Muscle layer of duodenum (tissue), 2 donors: ENCODE measurements around the gene DNAH12.
"Not testable (repeated sequence)": the region's sequence is repeated elsewhere in the genome, so short reads cannot be mapped to it uniquely, and the experiment has no call there.

Experiments used
- H3K27ac ChIP-seq: one replicate; pipeline ENCODE4 v1.7.0; 2013; ENCODE audit warnings: mild to moderate bottlenecking, low read length
- H3K27me3 ChIP-seq: one replicate; pipeline ENCODE4 v1.7.0; 2013; ENCODE audit warnings: low read depth, mild to moderate bottlenecking, control low read depth, low read length
- H3K36me3 ChIP-seq, 2 donors: one replicate each; pipeline ENCODE4 v1.7.0; 2013; ENCODE audit warnings: low read length in 2 of 2, control low read depth in 1 of 2, mild to moderate bottlenecking in 1 of 2; ENCODE audit not compliant: insufficient read depth in 2 of 2, control insufficient read depth in 1 of 2
- H3K4me1 ChIP-seq, 2 donors: one replicate each; pipeline ENCODE4 v1.7.0; 2013; ENCODE audit warnings: low read length in 2 of 2, mild to moderate bottlenecking in 2 of 2, control low read depth in 1 of 2, moderate library complexity in 1 of 2; ENCODE audit not compliant: insufficient read depth in 2 of 2, control insufficient read depth in 1 of 2
- H3K4me3 ChIP-seq, 2 donors: one replicate each; pipeline ENCODE4 v1.7.0; 2013; ENCODE audit warnings: low read length in 2 of 2, low read depth in 1 of 2, mild to moderate bottlenecking in 1 of 2
- H3K9me3 ChIP-seq, 2 donors: one replicate each; pipeline ENCODE4 v1.7.0; 2013; ENCODE audit warnings: low read length in 2 of 2, control low read depth in 1 of 2, mild to moderate bottlenecking in 1 of 2; ENCODE audit not compliant: control insufficient read depth in 1 of 2
- donor health status: healthy.

The DNAH12 gene

DNA sequence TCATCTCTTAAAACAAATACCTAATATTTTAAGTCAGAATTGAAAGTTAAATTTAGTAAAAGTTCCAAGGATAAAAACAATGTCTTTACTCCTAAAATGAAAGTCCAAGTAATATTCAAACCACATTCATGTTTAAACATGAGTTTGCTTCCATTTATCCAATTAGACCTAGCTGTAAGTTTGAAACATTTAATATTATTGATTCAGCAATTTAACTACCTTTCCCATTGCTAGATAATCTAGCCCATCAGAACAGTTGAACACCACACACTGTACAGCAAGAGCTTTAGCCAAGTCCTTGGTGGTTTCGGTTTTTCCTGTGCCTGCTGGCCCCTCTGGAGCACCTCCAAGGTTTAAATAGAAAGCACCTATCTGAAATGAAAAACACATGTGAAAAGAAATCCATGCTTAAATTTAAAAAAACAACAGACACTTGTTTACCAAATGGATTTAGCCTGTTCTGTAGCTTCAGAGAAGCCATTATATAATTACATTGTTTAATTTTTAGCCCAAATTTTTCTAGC lies 97.8 kb downstream of the DNAH12 start:
- Histone ChIP-seq H3K27me3 (no peaks in the 10 kb centered on the region), H3K9me3 (no peaks in the 10 kb centered on the region), H3K4me1 (no peaks in the 10 kb centered on the region), H3K27ac (no peak overlapping the region), H3K4me3 (no peak overlapping the region), H3K36me3 (no peaks in the 10 kb centered on the region)

DNA sequence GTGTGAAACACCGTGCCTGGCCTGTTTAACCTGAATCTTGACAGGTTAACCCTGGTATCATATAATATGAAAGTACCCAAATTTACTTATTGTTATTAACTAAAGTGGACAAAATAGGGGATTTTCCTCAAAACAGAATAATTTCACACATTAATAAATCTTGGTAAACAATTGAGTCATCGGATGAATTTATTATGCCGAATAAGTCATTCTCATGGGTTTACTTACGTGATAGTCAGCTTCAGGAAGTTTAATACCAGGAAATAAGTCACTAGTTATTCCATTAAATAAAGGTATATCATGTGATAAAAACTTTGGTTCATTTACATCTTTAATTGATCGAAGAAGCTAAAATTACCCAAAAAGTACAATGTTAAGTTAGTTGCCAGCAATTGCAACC lies 99.7 kb downstream of the DNAH12 start:
- Histone ChIP-seq H3K4me3 (no peak overlapping the region), H3K4me1 (no peaks in the 10 kb centered on the region), H3K9me3 (no peaks in the 10 kb centered on the region), H3K27ac (no peak overlapping the region), H3K36me3 (no peaks in the 10 kb centered on the region), H3K27me3 (no peaks in the 10 kb centered on the region)

DNA sequence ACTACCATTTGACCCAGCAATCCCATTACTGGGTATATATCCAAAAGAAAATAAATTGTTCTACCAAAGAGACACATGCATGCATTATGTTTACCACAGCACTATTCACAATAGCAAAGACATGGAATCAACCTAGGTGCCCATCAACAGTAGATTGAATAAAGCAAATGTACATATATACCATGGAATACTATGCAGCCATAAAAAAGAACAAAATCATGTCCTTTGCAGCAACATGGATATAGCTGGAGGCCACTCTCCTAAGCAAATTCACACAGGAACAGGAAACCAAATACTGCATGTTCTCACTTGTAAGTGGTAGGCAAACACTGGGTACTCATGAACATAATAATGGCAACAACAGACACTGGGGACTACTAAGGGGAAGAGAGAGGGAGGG lies 104.0 kb downstream of the DNAH12 start:
- H3K27me3 ChIP-seq, H3K36me3 ChIP-seq, H3K4me1 ChIP-seq, H3K4me3 ChIP-seq, H3K27ac ChIP-seq, H3K9me3 ChIP-seq: not testable (repeated sequence)

DNA sequence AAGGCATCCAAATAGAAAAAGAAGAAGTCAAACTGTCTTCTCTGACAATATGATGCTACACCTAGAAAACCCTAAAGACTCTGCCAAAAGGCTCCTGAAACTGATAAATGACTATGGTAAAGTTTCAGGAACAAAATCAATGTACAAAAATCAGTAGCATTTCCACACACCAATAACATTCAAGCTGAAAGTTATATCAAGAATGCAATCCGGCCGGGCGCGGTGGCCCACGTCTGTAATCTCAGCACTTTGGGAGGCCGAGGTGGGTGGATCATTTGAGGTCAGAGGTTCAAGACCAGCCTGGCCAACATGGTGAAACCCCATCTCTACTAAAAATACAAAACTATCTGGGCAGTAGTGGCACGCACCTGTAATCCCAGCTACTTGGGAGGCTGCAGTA lies 105.7 kb downstream of the DNAH12 start:
- H3K36me3 ChIP-seq, H3K4me3 ChIP-seq, H3K4me1 ChIP-seq, H3K9me3 ChIP-seq, H3K27me3 ChIP-seq, H3K27ac ChIP-seq: not testable (repeated sequence)

DNA sequence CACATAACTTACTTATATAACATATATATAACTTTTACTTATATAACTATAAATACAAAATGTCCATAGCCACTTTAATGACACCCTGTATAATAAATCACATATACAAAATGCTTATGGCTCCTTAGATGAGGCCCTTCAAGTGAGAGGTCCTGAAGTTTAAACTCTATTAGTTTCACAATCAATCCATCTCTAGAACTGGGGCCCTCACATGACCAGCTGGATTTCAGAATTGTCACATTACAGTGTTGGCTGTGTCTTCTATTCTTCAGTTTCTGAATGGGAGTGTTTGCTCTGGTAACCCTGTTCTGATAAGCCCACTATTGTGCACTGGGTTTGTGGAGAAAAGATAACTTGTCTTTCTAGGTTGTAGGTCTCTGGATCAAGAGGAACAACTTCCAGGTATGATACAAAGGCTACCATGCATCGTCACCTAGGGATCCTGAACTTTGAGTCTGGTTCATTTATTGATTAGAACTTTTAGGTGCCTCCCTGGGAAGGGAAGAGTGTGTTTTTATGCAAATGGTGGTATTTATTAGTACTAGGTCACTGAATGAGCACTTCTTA lies 107.9 kb downstream of the DNAH12 start:
- Histone ChIP-seq H3K9me3 (no peaks in the 10 kb centered on the region), H3K27ac (no peak overlapping the region), H3K27me3 (no peaks in the 10 kb centered on the region), H3K4me3 (no peak overlapping the region), H3K36me3 (no peaks in the 10 kb centered on the region), H3K4me1 (no peaks in the 10 kb centered on the region)

DNA sequence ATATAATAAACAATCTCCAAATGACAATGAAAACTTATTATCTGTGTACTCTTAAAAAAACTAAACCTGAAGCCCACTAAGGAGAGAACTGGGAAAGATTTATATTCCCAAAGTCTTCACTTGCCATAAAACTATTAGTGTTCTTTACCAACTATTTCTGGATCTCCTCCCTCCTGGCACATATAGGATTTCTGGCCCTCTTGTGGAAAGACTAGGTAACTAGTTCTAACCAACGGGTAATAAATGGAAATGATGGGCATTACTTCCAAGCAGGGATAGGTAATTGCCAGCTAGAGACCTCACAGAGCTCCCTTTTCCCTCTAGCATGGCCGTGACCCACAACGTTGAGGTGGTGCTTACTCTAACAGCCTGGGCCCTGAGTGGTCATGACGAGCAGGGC lies 110.1 kb downstream of the DNAH12 start:
- Histone ChIP-seq H3K27me3 (no peaks in the 10 kb centered on the region), H3K4me1 (no peaks in the 10 kb centered on the region), H3K36me3 (no peaks in the 10 kb centered on the region), H3K9me3 (no peaks in the 10 kb centered on the region), H3K4me3 (no peak overlapping the region), H3K27ac (no peak overlapping the region)

DNA sequence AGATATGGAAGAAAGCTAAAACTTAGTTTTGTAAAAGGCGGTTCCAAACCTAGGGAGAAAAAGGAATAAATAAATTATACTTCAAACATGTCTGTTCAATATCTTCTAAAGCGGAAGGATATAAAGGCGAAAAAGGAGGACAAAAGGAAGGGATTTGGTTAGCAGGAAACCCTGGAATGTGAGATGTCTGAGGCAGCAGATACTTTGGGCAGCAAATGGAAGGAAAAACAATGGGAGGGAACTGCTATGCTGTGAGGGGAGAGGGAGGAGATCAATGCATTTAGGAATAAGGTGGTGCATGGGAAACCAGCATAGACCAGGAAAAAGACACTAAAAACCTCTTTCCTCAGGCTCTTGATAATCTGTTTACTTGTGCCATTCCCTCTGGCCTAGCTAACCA lies 120.8 kb downstream of the DNAH12 start:
- H3K36me3 ChIP-seq: no peaks in the 10 kb centered on the region
- H3K27me3 ChIP-seq: no peaks in the 10 kb centered on the region
- H3K4me3 ChIP-seq: no peak overlapping the region
- no peaks in the 10 kb centered on the region for H3K9me3 ChIP-seq
- H3K27ac ChIP-seq: no peak overlapping the region
- H3K4me1 ChIP-seq: no peaks in the 10 kb centered on the region

DNA sequence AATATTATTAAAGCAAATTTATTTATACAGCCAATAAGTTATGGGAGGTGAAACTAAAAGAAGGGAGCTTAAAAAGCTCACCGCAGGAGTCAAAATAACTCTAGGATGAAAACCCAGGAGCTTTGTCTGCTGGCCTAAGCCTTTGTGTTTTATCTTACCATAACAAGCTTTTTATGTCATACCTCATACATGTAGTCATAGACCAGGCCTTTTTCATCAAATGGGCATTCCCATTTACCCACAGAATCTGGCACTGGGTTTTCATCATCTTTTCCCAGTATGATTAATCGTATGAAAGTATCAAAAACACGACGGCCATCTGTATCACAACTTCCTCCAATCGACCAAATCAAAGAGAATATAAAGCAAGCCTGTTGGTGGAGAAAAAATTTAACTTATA lies 122.8 kb downstream of the DNAH12 start:
- no peak overlapping the region for H3K4me3 ChIP-seq
- H3K27ac ChIP-seq: no peak overlapping the region
- no peaks in the 10 kb centered on the region for H3K4me1 ChIP-seq
- H3K36me3 ChIP-seq: no peaks in the 10 kb centered on the region
- H3K27me3 ChIP-seq: no peaks in the 10 kb centered on the region
- no peaks in the 10 kb centered on the region for H3K9me3 ChIP-seq

DNA sequence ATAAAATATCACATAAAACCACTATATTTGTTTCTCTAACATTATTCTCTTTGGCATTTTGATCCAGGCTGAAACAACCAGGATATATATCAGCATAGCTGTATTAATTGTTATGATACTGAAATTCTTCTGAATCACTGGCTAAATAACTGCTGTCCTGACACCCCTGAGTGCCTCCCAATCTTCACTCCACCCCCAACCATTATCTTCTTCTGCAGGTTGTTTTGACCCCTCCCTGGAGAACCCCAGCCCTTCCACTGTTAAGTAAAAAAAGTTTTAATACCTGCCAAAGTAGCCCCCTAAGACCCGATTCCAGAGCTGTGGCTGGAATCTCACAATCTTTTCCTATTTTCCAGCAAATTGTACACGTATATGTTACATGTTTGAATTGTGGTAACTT lies 124.1 kb downstream of the DNAH12 start:
- no peaks in the 10 kb centered on the region for H3K36me3 ChIP-seq
- H3K4me1 ChIP-seq: no peaks in the 10 kb centered on the region
- H3K4me3 ChIP-seq: no peak overlapping the region
- no peak overlapping the region for H3K27ac ChIP-seq
- H3K27me3 ChIP-seq: no peaks in the 10 kb centered on the region
- H3K9me3 ChIP-seq: no peaks in the 10 kb centered on the region

DNA sequence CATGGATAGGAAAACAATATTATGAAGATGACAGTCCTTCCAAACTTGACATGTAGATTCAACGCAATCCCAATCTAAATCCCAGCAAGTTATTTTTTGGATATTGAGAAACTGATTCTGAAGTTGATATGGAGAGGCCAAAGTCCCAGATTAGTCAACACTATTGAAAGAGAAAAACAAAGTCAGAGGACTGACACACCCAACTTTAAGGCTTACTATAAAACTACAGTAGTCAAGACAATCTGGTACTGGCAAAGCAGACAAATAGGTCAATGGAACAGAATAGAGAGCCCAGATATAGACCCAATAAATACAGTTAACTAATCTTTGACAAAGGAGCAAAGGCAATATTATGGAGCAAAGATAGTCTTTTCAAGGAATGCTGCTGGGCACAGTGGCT lies 132.4 kb downstream of the DNAH12 start:
- H3K9me3 ChIP-seq: peaks cover 0 to 3% of the 10 kb centered on the region in 2 donors
- H3K27ac ChIP-seq: no peak overlapping the region
- H3K27me3 ChIP-seq: no peaks in the 10 kb centered on the region
- no peaks in the 10 kb centered on the region for H3K4me1 ChIP-seq
- no peaks in the 10 kb centered on the region for H3K36me3 ChIP-seq
- H3K4me3 ChIP-seq: no peak overlapping the region

DNA sequence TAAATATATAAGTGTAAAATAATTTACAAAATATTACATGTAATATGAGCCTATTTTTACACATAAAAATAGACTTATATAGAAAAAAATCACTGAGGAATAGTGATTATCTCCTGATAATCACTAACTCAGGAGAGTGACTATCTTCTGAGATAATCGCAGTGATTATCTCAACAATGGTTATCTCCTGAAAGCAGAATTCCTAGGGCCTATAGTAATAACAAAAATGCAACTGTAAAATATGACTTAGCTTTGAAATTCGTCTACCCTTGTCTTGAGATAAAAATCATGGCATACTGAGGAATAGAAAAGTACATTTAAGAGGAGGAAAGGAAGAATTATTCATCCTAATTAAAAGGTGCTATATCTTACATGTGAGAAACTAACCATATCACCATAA lies 134.7 kb downstream of the DNAH12 start:
- Histone ChIP-seq H3K27ac (no peak overlapping the region), H3K27me3 (no peaks in the 10 kb centered on the region), H3K9me3 (peaks cover 0 to 3% of the 10 kb centered on the region in 2 donors), H3K36me3 (no peaks in the 10 kb centered on the region), H3K4me1 (no peaks in the 10 kb centered on the region), H3K4me3 (no peak overlapping the region)

DNA sequence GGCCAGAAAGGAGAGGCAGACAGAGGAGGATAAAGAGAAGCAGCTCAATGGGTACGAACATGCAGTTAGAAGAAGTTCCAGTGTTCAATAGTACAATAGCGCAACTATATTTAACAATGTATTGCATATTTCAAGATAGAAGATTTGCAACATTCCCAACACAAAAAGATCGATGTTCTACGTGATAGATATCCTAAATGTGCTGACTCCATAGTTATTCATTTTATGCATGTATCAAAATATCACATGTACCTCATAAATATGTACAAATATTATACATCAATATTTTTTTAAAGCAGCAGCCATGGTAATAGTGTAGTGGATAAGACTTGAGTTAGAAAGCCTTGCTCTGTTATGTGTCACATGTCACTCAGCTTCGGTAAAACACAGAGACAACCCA lies 141.5 kb downstream of the DNAH12 start:
- Histone ChIP-seq H3K4me1 (no peaks in the 10 kb centered on the region), H3K36me3 (no peaks in the 10 kb centered on the region), H3K27me3 (no peaks in the 10 kb centered on the region), H3K27ac (no peak overlapping the region), H3K9me3 (no peaks in the 10 kb centered on the region), H3K4me3 (no peak overlapping the region)
